PC-3 (cell line): ENCODE measurements around the gene NUDT5. TPM values are rescaled to one million over a fixed set of nuclear protein-coding genes. Genes with fewer than 3 reads are reported as not detected.
A peak's percentile ranks its signal among the peaks of the same experiment; 100 is the strongest.

ENCODE experiments used
- ATAC-seq: fragments of 200-7000 bp; cut with Tn5 transposase; 2 replicates; pipeline ENCODE4 v1.9.1; 2020; ENCODE audit warnings: mild to moderate bottlenecking, moderate library complexity
- BruUV-seq: library from RNA; stranded (reverse); fragments of 400-500 nt; replicated peaks from 2 replicates; lab custom pipeline; 2021; lab: Mats Ljungman, UMichigan
- CTCF ChIA-PET: fragments of 300-600 bp; sonication (Branson Sonifier 250); formaldehyde crosslinking; loops from one replicate; lab custom pipeline; 2022; ENCODE audit warnings: antibody characterized with exemption; lab: Charles Lee
- POLR2A ChIA-PET: fragments of 300-600 bp; sonication (Branson Sonifier 250); formaldehyde crosslinking; loops from one replicate; lab custom pipeline; 2022; ENCODE audit warnings: antibody characterized with exemption; ENCODE audit not compliant: unreplicated experiment; lab: Charles Lee
- DNase-seq: peaks from one replicate; pipeline ENCODE4 v3.0.0-alpha.2; 2015
- H2AFZ ChIP-seq: fragments of 300-600 bp; sonication (generic); 2 replicates; pipeline ENCODE4 v1.6.0; 2016; ENCODE audit warnings: antibody characterized with exemption, low read length
- H3F3A ChIP-seq: fragments of 300-600 bp; sonication (generic); one replicate; pipeline ENCODE4 v1.6.0; 2017; ENCODE audit warnings: antibody characterized with exemption, low read length, control low read depth, mild to moderate bottlenecking; ENCODE audit not compliant: unreplicated experiment
- H3K27ac ChIP-seq: fragments of 300-600 bp; sonication (generic); 2 replicates; pipeline ENCODE4 v1.5.1; 2016; ENCODE audit warnings: mild to moderate bottlenecking, low read length
- H3K27me3 ChIP-seq: fragments of 300-600 bp; sonication (generic); 2 replicates; pipeline ENCODE4 v1.6.1; 2016; ENCODE audit warnings: low read length, mixed read lengths
- H3K36me3 ChIP-seq: fragments of 300-600 bp; sonication (generic); 2 replicates; pipeline ENCODE4 v1.6.1; 2016; ENCODE audit warnings: low read depth, mixed run types, low read length, mixed read lengths
- H3K4me1 ChIP-seq: fragments of 300-600 bp; sonication (generic); 2 replicates; pipeline ENCODE4 v1.5.1; 2016; ENCODE audit warnings: low read length; ENCODE audit not compliant: insufficient read depth
- H3K4me2 ChIP-seq: fragments of 300-600 bp; sonication (generic); 2 replicates; pipeline ENCODE4 v1.6.0; 2016; ENCODE audit warnings: low read length
- H3K4me3 ChIP-seq: fragments of 300-600 bp; sonication (generic); 2 replicates; pipeline ENCODE4 v1.5.1; 2016; ENCODE audit warnings: mild to moderate bottlenecking, low read length, mixed read lengths
- H3K79me2 ChIP-seq: fragments of 300-600 bp; sonication (generic); 2 replicates; pipeline ENCODE4 v1.6.1; 2017; ENCODE audit warnings: low read length, mixed read lengths
- H3K9ac ChIP-seq: fragments of 300-600 bp; sonication (generic); 2 replicates; pipeline ENCODE4 v1.6.0; 2016; ENCODE audit warnings: mild to moderate bottlenecking, low read length
- H3K9me2 ChIP-seq: fragments of 300-600 bp; sonication (generic); replicated peaks from 2 replicates; pipeline ENCODE4 v1.6.1; 2016; ENCODE audit warnings: mixed run types, low read length, mixed read lengths
- H3K9me3 ChIP-seq: fragments of 300-600 bp; sonication (generic); 2 replicates; pipeline ENCODE4 v1.6.1; 2016; ENCODE audit warnings: low read length, mixed read lengths
- H4K20me1 ChIP-seq: fragments of 300-600 bp; sonication (generic); 2 replicates; pipeline ENCODE4 v1.6.1; 2016; ENCODE audit warnings: low read length, mixed read lengths
- EZH2 ChIP-seq: fragments of 300-600 bp; sonication (generic); IDR thresholded peaks from one replicate; pipeline ENCODE4 v1.6.1; 2017; ENCODE audit warnings: antibody characterized with exemption, mild to moderate bottlenecking, low read length; ENCODE audit not compliant: unreplicated experiment
- EZH2phosphoT487 ChIP-seq: fragments of 300-600 bp; sonication (generic); IDR thresholded peaks from 2 replicates; pipeline ENCODE4 v1.6.1; 2018; ENCODE audit warnings: mild to moderate bottlenecking, antibody characterized with exemption, low read length, borderline replicate concordance
- intact Hi-C: fragments of 100-400 bp; cut with micrococcal nuclease; formaldehyde crosslinking; loops from 2 replicates; pipeline ENCODE4 v1.9.0; 2023
- total RNA-seq: library from RNA; depleted of rRNA; stranded (reverse); fragments of >200 nt; gene quantifications from 2 replicates; pipeline ENCODE4 v1.2.3, GENCODE V29; 2014
- TF ChIP-seq, protein P1 (sequence below): fragments of 300-600 bp; sonication (generic); conservative IDR thresholded peaks from 2 replicates; pipeline ENCODE4 v1.5.1; 2017; ENCODE audit warnings: antibody characterized with exemption, low read depth, mild to moderate bottlenecking, low read length

Gene NUDT5
- total RNA-seq, 1 experiment from 2014 or later, result 39.3 TPM

DNA sequence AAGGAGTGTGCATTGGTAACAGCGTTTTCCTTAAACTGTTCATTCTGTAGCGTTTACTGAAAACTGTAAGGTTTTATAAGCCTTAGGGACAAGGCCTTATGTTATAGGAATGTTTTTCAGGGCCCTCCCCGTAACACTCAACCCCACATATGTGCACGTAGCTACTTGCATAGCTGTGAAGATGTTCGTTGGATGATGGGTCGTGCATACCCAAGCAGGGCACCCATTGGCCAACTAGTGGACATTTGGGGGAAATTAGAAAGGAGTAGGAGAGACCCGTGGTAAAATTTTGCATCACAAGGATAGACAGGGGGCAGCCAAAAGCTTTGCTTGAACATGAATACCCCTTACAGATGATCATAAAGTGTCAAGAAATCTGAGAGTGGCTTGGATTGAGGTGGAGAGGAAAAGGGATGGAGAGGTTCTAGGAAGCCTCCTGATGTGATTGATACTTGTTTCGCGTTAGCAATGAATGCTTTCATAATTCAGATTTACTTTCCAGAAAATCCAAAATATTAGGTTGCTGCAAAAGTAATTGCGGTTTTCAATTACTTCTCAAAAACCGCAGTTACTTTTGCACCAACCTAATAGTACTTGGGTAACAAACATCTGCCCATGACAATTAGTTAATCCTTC lies 65.3 kb downstream of the NUDT5 start:
- CTCF ChIA-PET, result interaction anchor here (0.6 kb wide), 2 partner anchors 10 to 58 kb away, joined by 4 to 6 read pairs; no protein-coding TSS in a partner anchor
- intact Hi-C loops, result no loop called here
- Histone ChIP-seq H3F3A (no peaks in the 10 kb centered on the region), H3K9ac (peak overlapping the region; percentile 64), H3K9me2 (no peaks in the 10 kb centered on the region), H3K27ac (no peak overlapping the region), H3K4me3 (peak overlapping the region; percentile 79), H3K79me2 (peaks cover 10% of the 10 kb centered on the region; the same call in 1 of the 2 replicates), H3K27me3 (no peaks in the 10 kb centered on the region), H3K4me1 (no peaks in the 10 kb centered on the region), H3K9me3 (no peaks in the 10 kb centered on the region), H2AFZ (peak overlapping the region; percentile 85), H3K4me2 (peak overlapping the region; percentile 89), H4K20me1 (no peaks in the 10 kb centered on the region), H3K36me3 (no peaks in the 10 kb centered on the region)
- peak; percentile 63 for ATAC-seq
- POLR2A ChIA-PET, result no interaction called here
- no peak for TF ChIP-seq EZH2
- TF ChIP-seq, protein P1, sequence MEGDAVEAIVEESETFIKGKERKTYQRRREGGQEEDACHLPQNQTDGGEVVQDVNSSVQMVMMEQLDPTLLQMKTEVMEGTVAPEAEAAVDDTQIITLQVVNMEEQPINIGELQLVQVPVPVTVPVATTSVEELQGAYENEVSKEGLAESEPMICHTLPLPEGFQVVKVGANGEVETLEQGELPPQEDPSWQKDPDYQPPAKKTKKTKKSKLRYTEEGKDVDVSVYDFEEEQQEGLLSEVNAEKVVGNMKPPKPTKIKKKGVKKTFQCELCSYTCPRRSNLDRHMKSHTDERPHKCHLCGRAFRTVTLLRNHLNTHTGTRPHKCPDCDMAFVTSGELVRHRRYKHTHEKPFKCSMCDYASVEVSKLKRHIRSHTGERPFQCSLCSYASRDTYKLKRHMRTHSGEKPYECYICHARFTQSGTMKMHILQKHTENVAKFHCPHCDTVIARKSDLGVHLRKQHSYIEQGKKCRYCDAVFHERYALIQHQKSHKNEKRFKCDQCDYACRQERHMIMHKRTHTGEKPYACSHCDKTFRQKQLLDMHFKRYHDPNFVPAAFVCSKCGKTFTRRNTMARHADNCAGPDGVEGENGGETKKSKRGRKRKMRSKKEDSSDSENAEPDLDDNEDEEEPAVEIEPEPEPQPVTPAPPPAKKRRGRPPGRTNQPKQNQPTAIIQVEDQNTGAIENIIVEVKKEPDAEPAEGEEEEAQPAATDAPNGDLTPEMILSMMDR, result peak; percentile 55
- BruUV-seq, result TSS peak; percentile 60
- peak; percentile 49 for DNase-seq

- ATAC-seq (peak; percentile 90), DNase-seq (peak; percentile 86)
- BruUV-seq, result no TSS peak
- H3K27ac ChIP-seq, result peak within 1 kb of the TSS; percentile 51
- H3K79me2 ChIP-seq, result peaks cover 10% of the 10 kb centered on the region; the same call in 1 of the 2 replicates
- ChIA-PET POLR2A (no interaction called here), CTCF (no interaction called here)
- H3K4me1 ChIP-seq, result no peaks in the 10 kb centered on the region
- TF ChIP-seq, protein P1, result no peak
- no peak for TF ChIP-seq EZH2
- TF ChIP-seq EZH2phosphoT487, result no peak
- no peaks in the 10 kb centered on the region for H4K20me1 ChIP-seq
- peak within 1 kb of the TSS; percentile 85 for H2AFZ ChIP-seq
- intact Hi-C loops, result no loop called here
- peak within 1 kb of the TSS; percentile 89 for H3K4me2 ChIP-seq
- peak within 1 kb of the TSS; percentile 79 for H3K4me3 ChIP-seq
- H3K9me3 ChIP-seq, result no peaks in the 10 kb centered on the region
- H3K9ac ChIP-seq, result peak within 1 kb of the TSS; percentile 69
- no peaks in the 10 kb centered on the region for H3K9me2 ChIP-seq
- H3K27me3 ChIP-seq, result no peaks in the 10 kb centered on the region
- H3K36me3 ChIP-seq, result no peaks in the 10 kb centered on the region
- H3F3A ChIP-seq, result no peaks in the 10 kb centered on the region
Measured at GRCh38 chr10:12129222-12130111, 66.2 kb downstream of the NUDT5 start, which contains the start of gene SEC61A2. SEC61A2 (plus strand) TSS chr10:12129677; CDS start chr10:12129788, 111 bp downstream.
